SU-DHL-6 (cell line): Measurements from ENCODE around the gene VPREB1.
"Not testable (repeated sequence)": the region's sequence is repeated elsewhere in the genome, so short reads cannot be mapped to it uniquely, and the experiment has no call there.

Experiments used
- CTCF ChIP-seq: fragments of 200-600 bp; sonication (generic); IDR thresholded peaks from one replicate; pipeline ENCODE4 v1.5.1; 2017; ENCODE audit warnings: antibody characterized with exemption, mild to moderate bottlenecking, low read length, moderate library complexity; ENCODE audit not compliant: insufficient read depth, poor library complexity, severe bottlenecking
- EZH2phosphoT487 ChIP-seq: fragments of 200-600 bp; sonication (generic), shearing (Covaris generic); conservative IDR thresholded peaks from 2 replicates; pipeline ENCODE4 v1.6.1; 2018; ENCODE audit warnings: mild to moderate bottlenecking, antibody characterized with exemption, low read length, moderate library complexity, mixed read lengths

- not testable (repeated sequence) for TF ChIP-seq CTCF, EZH2phosphoT487
Measured at GRCh38 chr22:22284962-22285756, 40.6 kb downstream of the VPREB1 start.
